Measurements from ENCODE around the gene CDH4. TPM values are rescaled to one million over a fixed set of nuclear protein-coding genes. Genes with fewer than 3 reads are reported as not detected.

CDH4 gene
- total and polyA plus RNA-seq, 2 of the 8 experiments (the other 6 are each of a cell fraction or from before 2014, with no cell fraction given) = 4.3 to 7.9 TPM

DNA sequence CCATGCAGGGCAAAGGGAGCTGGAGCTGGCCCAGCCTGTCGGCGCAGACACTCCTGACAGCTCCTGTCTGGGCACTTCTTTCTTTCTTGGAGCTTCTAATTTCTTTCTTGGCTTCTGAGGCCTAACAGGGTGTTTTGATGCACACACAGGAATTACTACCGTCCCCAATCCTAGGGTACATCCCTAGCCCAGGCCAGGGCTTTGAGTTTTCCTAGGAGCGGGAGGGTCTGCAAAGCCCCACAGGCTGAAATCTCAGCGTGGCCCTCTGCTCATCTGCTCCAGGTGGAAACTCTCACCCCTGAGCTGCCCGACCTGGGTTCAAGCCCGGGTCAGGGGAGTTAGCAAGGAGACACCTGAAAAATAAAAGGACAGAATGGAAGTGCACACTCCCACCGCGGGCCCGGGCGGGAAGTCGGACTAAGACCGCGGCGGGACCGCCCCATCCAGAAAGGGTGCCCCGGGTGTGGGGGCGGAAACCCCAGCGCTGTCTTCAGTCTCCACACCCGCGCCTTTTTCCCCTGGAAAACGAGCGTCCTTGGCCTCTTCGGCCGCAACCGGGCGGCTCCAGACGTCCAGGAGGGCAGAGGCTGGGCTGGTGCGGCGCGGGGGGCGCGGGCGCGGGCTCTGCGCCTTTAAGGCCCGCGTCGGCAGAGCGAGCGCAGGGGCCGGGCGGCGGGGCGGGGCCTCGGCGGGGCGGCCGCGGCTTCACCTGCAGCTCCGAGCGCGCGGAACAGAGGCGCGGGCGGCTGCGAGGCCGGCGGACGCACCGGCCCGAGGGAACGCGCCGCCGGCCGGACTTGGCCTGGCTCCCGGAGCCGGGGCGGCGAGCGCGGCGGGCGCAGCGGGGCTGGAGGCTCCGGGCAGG, at the start of gene CDH4 (continued):
- no peak for TF ChIP-seq HDAC2 (IDR thresholded peaks at IDR 0.05; ENCODE audit: borderline replicate concordance in 1 of 2, low read depth in 2 of 2, low read length in 2 of 2)
- TF ChIP-seq TAF1 (IDR thresholded peaks at IDR 0.05; ENCODE audit: low read depth, low read length) = peak; percentile 52; the same call in 1 of the 2 replicates
- TF ChIP-seq GABPA (IDR thresholded peaks at IDR 0.05; ENCODE audit: borderline replicate concordance, insufficient read depth, low read length) = no peak
- no peak for TF ChIP-seq TBP (IDR thresholded peaks at IDR 0.05; ENCODE audit: low read depth, low read length)
- peak; percentile 65 for TF ChIP-seq EZH2 (IDR thresholded peaks at IDR 0.05; ENCODE audit: low read depth, low read length, severe bottlenecking)

All from H1 (cell line).